GM20000 (cell line): ENCODE results near the gene POMT1.

Source experiments
- DNase-seq: peaks from one replicate; pipeline ENCODE4 v3.0.0; 2012; ENCODE audit warnings: low spot score
- TF ChIP-seq, protein P1 (sequence below): IDR thresholded peaks from 2 replicates; pipeline ENCODE4 v1.5.1; 2012; ENCODE audit warnings: mild to moderate bottlenecking, control low read depth; ENCODE audit errors: extremely low read depth, missing control alignments

POMT1 gene

GRCh38 chr9:131483319-131484050, 19.2 kb upstream of the POMT1 start:
- TF ChIP-seq, protein P1, sequence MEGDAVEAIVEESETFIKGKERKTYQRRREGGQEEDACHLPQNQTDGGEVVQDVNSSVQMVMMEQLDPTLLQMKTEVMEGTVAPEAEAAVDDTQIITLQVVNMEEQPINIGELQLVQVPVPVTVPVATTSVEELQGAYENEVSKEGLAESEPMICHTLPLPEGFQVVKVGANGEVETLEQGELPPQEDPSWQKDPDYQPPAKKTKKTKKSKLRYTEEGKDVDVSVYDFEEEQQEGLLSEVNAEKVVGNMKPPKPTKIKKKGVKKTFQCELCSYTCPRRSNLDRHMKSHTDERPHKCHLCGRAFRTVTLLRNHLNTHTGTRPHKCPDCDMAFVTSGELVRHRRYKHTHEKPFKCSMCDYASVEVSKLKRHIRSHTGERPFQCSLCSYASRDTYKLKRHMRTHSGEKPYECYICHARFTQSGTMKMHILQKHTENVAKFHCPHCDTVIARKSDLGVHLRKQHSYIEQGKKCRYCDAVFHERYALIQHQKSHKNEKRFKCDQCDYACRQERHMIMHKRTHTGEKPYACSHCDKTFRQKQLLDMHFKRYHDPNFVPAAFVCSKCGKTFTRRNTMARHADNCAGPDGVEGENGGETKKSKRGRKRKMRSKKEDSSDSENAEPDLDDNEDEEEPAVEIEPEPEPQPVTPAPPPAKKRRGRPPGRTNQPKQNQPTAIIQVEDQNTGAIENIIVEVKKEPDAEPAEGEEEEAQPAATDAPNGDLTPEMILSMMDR = no peak
- DNase-seq = no peak

DNA sequence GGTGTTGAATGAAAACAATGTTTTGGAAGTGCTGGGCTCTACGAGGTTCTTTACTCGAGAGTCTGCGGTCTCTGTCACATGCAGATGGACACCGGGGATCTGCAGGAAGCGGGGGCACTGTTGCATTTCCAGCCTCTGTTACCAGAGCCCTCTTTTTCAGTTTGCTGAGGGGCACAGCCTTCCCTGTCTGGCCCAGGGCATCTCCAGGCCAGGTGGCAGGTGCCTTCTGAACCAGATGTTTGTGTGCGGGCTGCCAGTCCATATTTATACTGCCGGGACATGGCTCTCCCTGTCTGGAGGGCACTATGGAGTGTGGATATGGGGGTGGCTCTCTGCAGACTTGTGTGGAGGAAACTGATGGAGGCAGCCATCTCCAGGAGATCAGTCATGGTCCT, 18.7 kb upstream of the POMT1 start:
- no peak for DNase-seq
- TF ChIP-seq, protein P1 = no peak

DNA sequence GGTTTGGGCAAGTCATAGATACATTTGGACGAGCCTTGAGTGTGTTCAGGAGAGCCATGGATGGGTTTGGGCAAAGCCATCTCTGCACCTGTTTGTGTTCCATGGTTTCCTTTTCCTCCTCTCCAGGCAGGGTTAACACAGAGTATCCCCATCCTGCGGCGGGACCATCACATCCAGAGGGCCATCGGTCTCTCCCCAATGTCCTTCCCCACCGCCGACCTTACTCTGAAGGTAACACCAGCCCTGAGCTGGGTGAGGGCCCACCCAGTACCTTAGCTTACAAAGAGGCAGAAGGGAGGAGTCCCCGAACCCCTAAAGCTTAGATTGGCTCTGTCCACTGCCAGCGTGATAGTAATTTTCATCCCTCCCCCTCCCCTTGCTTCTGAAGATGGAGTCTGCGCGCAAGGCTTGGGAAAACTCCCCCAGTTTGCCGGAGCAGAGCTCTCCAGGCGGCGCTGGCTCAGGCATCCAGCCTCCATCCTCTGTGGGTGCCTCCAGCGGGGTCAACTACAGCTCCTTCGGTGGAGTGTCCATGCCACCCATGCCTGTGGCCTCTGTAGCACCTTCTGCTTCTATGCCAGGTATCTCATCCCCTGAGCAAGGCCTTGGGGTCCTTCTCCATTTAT, 18.0 kb upstream of the POMT1 start:
- DNase-seq = no peak
- TF ChIP-seq, protein P1 = no peak

DNA sequence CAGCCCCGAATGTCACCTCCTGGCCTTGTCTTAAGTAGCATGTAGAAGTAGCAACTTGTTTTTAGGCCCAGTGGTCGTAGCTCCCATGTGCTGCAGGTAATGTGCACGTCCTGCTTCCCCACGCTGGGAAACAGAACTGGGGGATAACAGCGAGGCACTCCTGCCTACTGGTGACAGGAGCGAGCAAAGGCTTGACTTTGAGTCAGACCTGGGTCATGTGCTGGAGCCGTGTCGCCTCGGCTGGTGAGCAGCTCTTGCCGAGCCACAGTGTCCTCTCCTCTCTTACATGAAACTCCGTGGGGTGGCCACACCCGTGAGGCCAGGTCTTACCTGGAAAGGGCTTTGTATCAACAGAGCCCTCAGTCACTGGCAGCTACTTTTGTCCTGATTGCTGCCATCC, 17.5 kb upstream of the POMT1 start:
- DNase-seq = no peak
- TF ChIP-seq, protein P1 = no peak

GRCh38 chr9:131485728-131486422, 16.8 kb upstream of the POMT1 start:
- TF ChIP-seq, protein P1 = no peak
- DNase-seq = no peak

DNA sequence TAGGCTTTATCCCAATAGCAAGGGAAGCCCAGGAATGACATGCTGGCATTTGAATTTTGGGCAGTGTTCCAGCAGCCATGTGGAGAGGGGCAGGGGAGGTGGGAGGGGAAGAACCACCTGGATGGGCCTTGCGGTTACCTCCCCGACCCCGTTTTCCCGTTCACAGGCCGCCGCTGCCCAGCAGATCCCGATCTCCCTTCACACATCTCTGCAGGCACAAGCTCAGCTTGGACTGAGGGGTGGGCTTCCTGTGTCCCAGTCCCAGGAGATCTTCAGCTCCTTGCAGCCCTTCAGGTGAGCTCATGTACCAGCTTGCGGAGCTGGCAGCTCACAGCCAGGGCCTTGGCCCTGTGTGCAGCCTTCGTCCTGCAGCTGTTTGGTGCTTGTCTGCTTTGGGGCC, 15.7 kb upstream of the POMT1 start:
- TF ChIP-seq, protein P1 = no peak
- no peak for DNase-seq

GRCh38 chr9:131487621-131488031, 15.1 kb upstream of the POMT1 start:
- TF ChIP-seq, protein P1 = no peak
- DNase-seq = no peak
